Nephron (organoid): ENCODE measurements around the gene SLAMF6.
"Not testable (repeated sequence)": the region's sequence is repeated elsewhere in the genome, so short reads cannot be mapped to it uniquely, and the experiment has no call there.

Experiments used
- H3K27ac Mint-ChIP-seq, 3 experiments: 2 replicates each; pipeline ENCODE4 v1.8.0; 2020; ENCODE audit warnings: mixed read lengths in 3 of 3, mild to moderate bottlenecking in 2 of 3, moderate library complexity in 1 of 3
- H3K27me3 Mint-ChIP-seq: 2 replicates; pipeline ENCODE4 v1.8.0; 2021; ENCODE audit warnings: low read depth, mild to moderate bottlenecking, moderate library complexity, mixed read lengths
- H3K36me3 Mint-ChIP-seq: 2 replicates; pipeline ENCODE4 v1.8.0; 2020; ENCODE audit warnings: low read depth, mixed read lengths
- H3K4me1 Mint-ChIP-seq: 2 replicates; pipeline ENCODE4 v1.8.0; 2020; ENCODE audit warnings: mixed read lengths
- H3K4me3 Mint-ChIP-seq, 3 experiments: 2 replicates each; pipeline ENCODE4 v1.8.0; 2020; ENCODE audit warnings: mild to moderate bottlenecking in 3 of 3, mixed read lengths in 3 of 3, moderate library complexity in 2 of 3
- H3K9me3 Mint-ChIP-seq: 2 replicates; pipeline ENCODE4 v1.8.0; 2020; ENCODE audit warnings: mixed read lengths
- CTCF ChIP-seq, 3 experiments: fragments of 200-600 bp; sonication (generic); IDR thresholded peaks; one replicate each; pipeline ENCODE4 v1.5.0; 2021; ENCODE audit warnings: antibody characterized with exemption in 3 of 3; ENCODE audit not compliant: unreplicated experiment in 3 of 3

The SLAMF6 gene

GRCh38 chr1:160523789-160524188 is 734 bp upstream of the SLAMF6 start:
- H3K4me1 Mint-ChIP-seq, H3K36me3 Mint-ChIP-seq, H3K4me3 Mint-ChIP-seq, H3K27me3 Mint-ChIP-seq, H3K27ac Mint-ChIP-seq: not testable (repeated sequence)
- peaks cover 23% of the 10 kb centered on the region for H3K9me3 Mint-ChIP-seq

GRCh38 chr1:160522136-160522535 is 919 bp downstream of the SLAMF6 start:
- H3K27me3 Mint-ChIP-seq, result no peaks in the 10 kb centered on the region
- H3K4me1 Mint-ChIP-seq, result no peaks in the 10 kb centered on the region
- H3K27ac Mint-ChIP-seq, result no peak overlapping the region
- H3K4me3 Mint-ChIP-seq, result no peak overlapping the region
- no peaks in the 10 kb centered on the region for H3K36me3 Mint-ChIP-seq
- peaks cover 14% of the 10 kb centered on the region for H3K9me3 Mint-ChIP-seq
- TF ChIP-seq CTCF (IDR thresholded peaks at IDR 0.05; ENCODE audit: unreplicated experiment in 3 of 3), result no peak

GRCh38 chr1:160521554-160521953 is 1.5 kb downstream of the SLAMF6 start:
- no peak for TF ChIP-seq CTCF (IDR thresholded peaks at IDR 0.05; ENCODE audit: unreplicated experiment in 3 of 3)
- H3K27me3 Mint-ChIP-seq, result no peaks in the 10 kb centered on the region
- peaks cover 8% of the 10 kb centered on the region for H3K9me3 Mint-ChIP-seq
- H3K27ac Mint-ChIP-seq, result no peak overlapping the region
- H3K4me1 Mint-ChIP-seq, result no peaks in the 10 kb centered on the region
- H3K36me3 Mint-ChIP-seq, result no peaks in the 10 kb centered on the region
- no peak overlapping the region for H3K4me3 Mint-ChIP-seq

- H3K27ac Mint-ChIP-seq, result no peak overlapping the region
- peaks cover 6% of the 10 kb centered on the region for H3K9me3 Mint-ChIP-seq
- no peak overlapping the region for H3K4me3 Mint-ChIP-seq
- no peaks in the 10 kb centered on the region for H3K36me3 Mint-ChIP-seq
- no peaks in the 10 kb centered on the region for H3K27me3 Mint-ChIP-seq
- H3K4me1 Mint-ChIP-seq, result no peaks in the 10 kb centered on the region
- TF ChIP-seq CTCF (IDR thresholded peaks at IDR 0.05; ENCODE audit: unreplicated experiment in 3 of 3), result no peak
Observed at GRCh38 chr1:160520999-160521398, 2.1 kb downstream of the SLAMF6 start.

GRCh38 chr1:160520582-160520981 is 2.5 kb downstream of the SLAMF6 start:
- no peak for TF ChIP-seq CTCF (IDR thresholded peaks at IDR 0.05; ENCODE audit: unreplicated experiment in 3 of 3)
- peaks cover 6% of the 10 kb centered on the region for H3K9me3 Mint-ChIP-seq
- no peaks in the 10 kb centered on the region for H3K36me3 Mint-ChIP-seq
- no peaks in the 10 kb centered on the region for H3K27me3 Mint-ChIP-seq
- no peaks in the 10 kb centered on the region for H3K4me1 Mint-ChIP-seq
- H3K27ac Mint-ChIP-seq, result no peak overlapping the region
- H3K4me3 Mint-ChIP-seq, result no peak overlapping the region

GRCh38 chr1:160519642-160520435 is 3.2 kb downstream of the SLAMF6 start:
- Mint-ChIP-seq H3K36me3 (no peaks in the 10 kb centered on the region), H3K27me3 (no peaks in the 10 kb centered on the region), H3K4me1 (no peaks in the 10 kb centered on the region), H3K9me3 (no peaks in the 10 kb centered on the region), H3K4me3 (no peak overlapping the region), H3K27ac (no peak overlapping the region)
- TF ChIP-seq CTCF (IDR thresholded peaks at IDR 0.05; ENCODE audit: unreplicated experiment in 3 of 3), result no peak

- not testable (repeated sequence) for H3K27me3 Mint-ChIP-seq, H3K4me3 Mint-ChIP-seq, H3K9me3 Mint-ChIP-seq, H3K4me1 Mint-ChIP-seq, H3K36me3 Mint-ChIP-seq, H3K27ac Mint-ChIP-seq
Observed at GRCh38 chr1:160517519-160517918, 5.5 kb downstream of the SLAMF6 start.

GRCh38 chr1:160515908-160516307 is 7.1 kb downstream of the SLAMF6 start:
- not testable (repeated sequence) for H3K27ac Mint-ChIP-seq, H3K4me3 Mint-ChIP-seq, H3K9me3 Mint-ChIP-seq, H3K4me1 Mint-ChIP-seq, H3K36me3 Mint-ChIP-seq, H3K27me3 Mint-ChIP-seq
